Activated CD4-positive, alpha-beta memory T cell treated with anti-CD3 and anti-CD28 coated beads for 36 hours (primary cell): ENCODE measurements around the gene FGFR2. TPM values are rescaled to one million over a fixed set of nuclear protein-coding genes. Genes with fewer than 3 reads are reported as not detected.
"Not testable (repeated sequence)": the region's sequence is repeated elsewhere in the genome, so short reads cannot be mapped to it uniquely, and the experiment has no call there.

ENCODE experiments used
- CTCF ChIA-PET: fragments of 350-600 bp; sonication (Branson Sonifier 250); formaldehyde crosslinking; loops from one replicate; lab custom pipeline; 2021; ENCODE audit warnings: antibody characterized with exemption, inconsistent platforms; lab: Charles Lee
- POLR2A ChIA-PET: fragments of 350-600 bp; sonication (Branson Sonifier 250); formaldehyde crosslinking; loops from one replicate; lab custom pipeline; 2021; ENCODE audit warnings: antibody characterized with exemption; lab: Charles Lee
- DNase-seq: peaks from one replicate; pipeline ENCODE4 v3.0.0-alpha.2; 2020
- H3K27ac Mint-ChIP-seq: one replicate; pipeline ENCODE4 v1.8.0; 2021; ENCODE audit warnings: mixed read lengths
- H3K27me3 Mint-ChIP-seq: one replicate; pipeline ENCODE4 v1.8.0; 2021; ENCODE audit warnings: mixed read lengths
- H3K36me3 Mint-ChIP-seq: one replicate; pipeline ENCODE4 v1.8.0; 2021; ENCODE audit warnings: mixed read lengths
- H3K4me1 Mint-ChIP-seq: one replicate; pipeline ENCODE4 v1.8.0; 2021; ENCODE audit warnings: low read depth, mixed read lengths
- H3K4me3 Mint-ChIP-seq: one replicate; pipeline ENCODE4 v1.8.0; 2021; ENCODE audit warnings: mild to moderate bottlenecking, mixed read lengths
- H3K9me3 Mint-ChIP-seq: one replicate; pipeline ENCODE4 v1.8.0; 2021; ENCODE audit warnings: mixed read lengths
- intact Hi-C: fragments of 100-400 bp; cut with micrococcal nuclease; formaldehyde crosslinking; loops from one replicate; pipeline ENCODE4 v1.15.1; 2023
- total RNA-seq, 2 experiments: library from RNA; stranded (reverse); gene quantifications; one replicate each; pipeline ENCODE4 v1.2.3, GENCODE V29; 2021

The FGFR2 gene
- total RNA-seq, 2 experiments from 2014 or later = 0.05 to 0.19 TPM

- POLR2A ChIA-PET = no interaction called here
- CTCF ChIA-PET = no interaction called here
- H3K27me3 Mint-ChIP-seq = peaks cover 6% of the 10 kb centered on the region
- DNase-seq = no peak
- H3K4me3 Mint-ChIP-seq = no peak overlapping the region
- H3K36me3 Mint-ChIP-seq = no peaks in the 10 kb centered on the region
- intact Hi-C loops = no loop called here
- peaks cover 3% of the 10 kb centered on the region for H3K4me1 Mint-ChIP-seq
- H3K9me3 Mint-ChIP-seq = no peaks in the 10 kb centered on the region
- no peak overlapping the region for H3K27ac Mint-ChIP-seq
These were observed 75.4 kb downstream of the FGFR2 start for GRCh38 chr10:121522831-121523230.

- intact Hi-C loops = no loop called here
- Mint-ChIP-seq H3K9me3 (no peaks in the 10 kb centered on the region), H3K27ac (no peak overlapping the region), H3K36me3 (no peaks in the 10 kb centered on the region), H3K4me3 (no peak overlapping the region), H3K4me1 (peaks cover 3% of the 10 kb centered on the region), H3K27me3 (peaks cover 6% of the 10 kb centered on the region)
- ChIA-PET CTCF (no interaction called here), POLR2A (no interaction called here)
- no peak for DNase-seq
These were observed 76.3 kb downstream of the FGFR2 start for GRCh38 chr10:121521794-121522556.

GRCh38 chr10:121520526-121520925 is 77.7 kb downstream of the FGFR2 start:
- H3K36me3 Mint-ChIP-seq, CTCF ChIA-PET, intact Hi-C loops: not testable (repeated sequence)

GRCh38 chr10:121519901-121520493 is 78.2 kb downstream of the FGFR2 start:
- no peak for DNase-seq
- Mint-ChIP-seq H3K9me3 (no peaks in the 10 kb centered on the region), H3K27ac (no peak overlapping the region), H3K36me3 (no peaks in the 10 kb centered on the region), H3K27me3 (peaks cover 6% of the 10 kb centered on the region), H3K4me1 (peaks cover 5% of the 10 kb centered on the region), H3K4me3 (no peak overlapping the region)
- CTCF ChIA-PET = no interaction called here
- POLR2A ChIA-PET = no interaction called here
- intact Hi-C loops = loop anchor here (5.0 kb wide), 1 partner anchor 77 kb away; the partner anchor contains the start of gene FGFR2

More at GRCh38 chr10:121520526-121520925, 77.7 kb downstream of the FGFR2 start:
- H3K27me3 Mint-ChIP-seq, POLR2A ChIA-PET, H3K9me3 Mint-ChIP-seq, DNase-seq, H3K4me3 Mint-ChIP-seq, H3K27ac Mint-ChIP-seq, H3K4me1 Mint-ChIP-seq: not testable (repeated sequence)

GRCh38 chr10:121519411-121519810 is 78.8 kb downstream of the FGFR2 start:
- ChIA-PET CTCF (no interaction called here), POLR2A (no interaction called here)
- Mint-ChIP-seq H3K27ac (no peak overlapping the region), H3K9me3 (no peaks in the 10 kb centered on the region), H3K4me3 (no peak overlapping the region), H3K36me3 (no peaks in the 10 kb centered on the region), H3K27me3 (peaks cover 6% of the 10 kb centered on the region), H3K4me1 (peaks cover 6% of the 10 kb centered on the region)
- intact Hi-C loops = loop anchor here (5.0 kb wide), 1 partner anchor 78 kb away; the partner anchor contains the start of gene FGFR2
- DNase-seq = no peak

GRCh38 chr10:121518333-121518732 is 79.9 kb downstream of the FGFR2 start:
- Mint-ChIP-seq H3K27me3 (peaks cover 6% of the 10 kb centered on the region), H3K4me3 (no peak overlapping the region), H3K9me3 (no peaks in the 10 kb centered on the region), H3K4me1 (peaks cover 9% of the 10 kb centered on the region), H3K27ac (no peak overlapping the region), H3K36me3 (no peaks in the 10 kb centered on the region)
- POLR2A ChIA-PET = no interaction called here
- CTCF ChIA-PET = no interaction called here
- no peak for DNase-seq
- intact Hi-C loops = loop anchor here (5.0 kb wide), 1 partner anchor 79 kb away; the partner anchor contains the start of gene FGFR2

- intact Hi-C loops = loop anchor here (2.0 to 5.0 kb wide), 3 partner anchors 67 to 239 kb away; partner anchors contain the start of gene FGFR2
- Mint-ChIP-seq H3K36me3 (no peaks in the 10 kb centered on the region), H3K9me3 (no peaks in the 10 kb centered on the region), H3K27ac (no peak overlapping the region), H3K27me3 (peaks cover 6% of the 10 kb centered on the region), H3K4me3 (no peak overlapping the region), H3K4me1 (peaks cover 9% of the 10 kb centered on the region)
- peak; percentile 19 for DNase-seq
- POLR2A ChIA-PET = no interaction called here
- CTCF ChIA-PET = no interaction called here
These were observed 82.0 kb downstream of the FGFR2 start for GRCh38 chr10:121516093-121516865.

- Mint-ChIP-seq H3K9me3 (no peaks in the 10 kb centered on the region), H3K4me1 (peaks cover 9% of the 10 kb centered on the region), H3K36me3 (no peaks in the 10 kb centered on the region), H3K27ac (no peak overlapping the region), H3K4me3 (no peak overlapping the region), H3K27me3 (peaks cover 2% of the 10 kb centered on the region)
- ChIA-PET CTCF (no interaction called here), POLR2A (no interaction called here)
- intact Hi-C loops = no loop called here
- no peak for DNase-seq
These were observed 83.9 kb downstream of the FGFR2 start for GRCh38 chr10:121514141-121514865.

GRCh38 chr10:121511943-121512342 is 86.3 kb downstream of the FGFR2 start:
- H3K4me3 Mint-ChIP-seq = no peak overlapping the region
- POLR2A ChIA-PET = interaction anchor here (0.6 kb wide), 1 partner anchor 615 kb away, joined by 3 read pairs; no protein-coding TSS in a partner anchor
- no peaks in the 10 kb centered on the region for H3K9me3 Mint-ChIP-seq
- H3K27me3 Mint-ChIP-seq = peaks cover 2% of the 10 kb centered on the region
- peaks cover 9% of the 10 kb centered on the region for H3K4me1 Mint-ChIP-seq
- intact Hi-C loops = no loop called here
- H3K36me3 Mint-ChIP-seq = no peaks in the 10 kb centered on the region
- CTCF ChIA-PET = no interaction called here
- DNase-seq = no peak
- H3K27ac Mint-ChIP-seq = no peak overlapping the region

- ChIA-PET CTCF (no interaction called here), POLR2A (no interaction called here)
- H3K36me3 Mint-ChIP-seq = no peaks in the 10 kb centered on the region
- H3K4me3 Mint-ChIP-seq = no peak overlapping the region
- H3K9me3 Mint-ChIP-seq = no peaks in the 10 kb centered on the region
- intact Hi-C loops = no loop called here
- H3K27me3 Mint-ChIP-seq = peaks cover 2% of the 10 kb centered on the region
- peaks cover 9% of the 10 kb centered on the region for H3K4me1 Mint-ChIP-seq
- no peak for DNase-seq
- no peak overlapping the region for H3K27ac Mint-ChIP-seq
These were observed 86.8 kb downstream of the FGFR2 start for GRCh38 chr10:121511460-121511859.

GRCh38 chr10:121510201-121510771 is 88.0 kb downstream of the FGFR2 start:
- POLR2A ChIA-PET = no interaction called here
- H3K27me3 Mint-ChIP-seq = peaks cover 2% of the 10 kb centered on the region
- no peaks in the 10 kb centered on the region for H3K9me3 Mint-ChIP-seq
- DNase-seq = no peak
- H3K4me1 Mint-ChIP-seq = peaks cover 5% of the 10 kb centered on the region
- CTCF ChIA-PET = no interaction called here
- intact Hi-C loops = no loop called here
- no peak overlapping the region for H3K4me3 Mint-ChIP-seq
- H3K36me3 Mint-ChIP-seq = no peaks in the 10 kb centered on the region
- H3K27ac Mint-ChIP-seq = no peak overlapping the region
